A172 (cell line): ENCODE data around the gene SALL3. TPM values are rescaled to one million over a fixed set of nuclear protein-coding genes. Genes with fewer than 3 reads are reported as not detected.
"Not testable (repeated sequence)": the region's sequence is repeated elsewhere in the genome, so short reads cannot be mapped to it uniquely, and the experiment has no call there.

Experiments used
- DNase-seq: peaks from one replicate; pipeline ENCODE4 v3.0.0-alpha.2; 2015; ENCODE audit warnings: low spot score
- total RNA-seq: library from RNA; depleted of rRNA; stranded (reverse); fragments of >200 nt; shearing (Covaris generic); gene quantifications from 2 replicates; pipeline ENCODE4 v1.2.3, GENCODE V29; 2014; rRNA removed

The SALL3 gene
- not detected in 2 replicates for total RNA-seq

GRCh38 chr18:78979730-78980278, at the start of gene SALL3:
Gene SALL3, plus strand, starts transcription at chr18:78979818. Its CDS starts 457 bp downstream, at chr18:78980275.
- no peak for DNase-seq

DNA sequence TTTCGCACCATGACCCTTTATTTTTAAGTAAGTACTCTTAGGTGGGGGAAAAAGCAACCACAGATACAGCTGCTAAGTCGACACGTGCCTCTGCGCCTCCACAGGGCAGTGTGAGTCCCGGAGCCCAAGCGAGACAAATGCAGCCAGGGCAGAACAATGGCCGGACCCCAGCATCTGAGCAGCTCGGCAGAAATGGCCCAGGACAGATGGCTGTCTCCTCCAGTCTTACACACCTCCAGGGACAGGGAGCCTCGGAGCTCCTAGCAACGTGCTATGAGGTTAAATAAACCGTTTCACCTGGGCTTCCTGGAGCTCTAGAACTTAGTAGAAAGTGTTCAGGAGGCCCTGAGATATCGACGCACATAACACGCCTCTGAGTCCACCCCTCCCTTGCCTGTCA, 47.3 kb upstream of the SALL3 start:
- no peak for DNase-seq

DNA sequence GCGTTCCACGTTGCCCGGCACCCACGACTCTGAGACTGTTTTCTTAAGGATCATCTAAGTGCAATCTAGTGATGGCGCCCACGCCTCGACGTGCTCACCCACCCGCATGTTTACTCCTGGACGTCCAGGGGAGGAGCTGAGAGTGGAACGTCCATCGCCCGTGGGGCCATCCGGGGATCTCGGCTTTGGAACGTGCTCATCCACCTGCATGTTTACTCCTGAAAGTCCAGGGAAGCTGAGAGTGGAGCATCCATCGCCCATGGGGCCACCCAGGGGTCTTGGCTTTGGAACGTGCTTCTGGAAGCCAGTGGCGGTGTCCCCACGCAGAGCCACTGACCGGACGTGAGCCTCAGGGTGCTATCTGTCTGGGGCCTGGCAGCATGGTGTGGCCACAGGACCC, 45.6 kb upstream of the SALL3 start:
- DNase-seq, result no peak

DNA sequence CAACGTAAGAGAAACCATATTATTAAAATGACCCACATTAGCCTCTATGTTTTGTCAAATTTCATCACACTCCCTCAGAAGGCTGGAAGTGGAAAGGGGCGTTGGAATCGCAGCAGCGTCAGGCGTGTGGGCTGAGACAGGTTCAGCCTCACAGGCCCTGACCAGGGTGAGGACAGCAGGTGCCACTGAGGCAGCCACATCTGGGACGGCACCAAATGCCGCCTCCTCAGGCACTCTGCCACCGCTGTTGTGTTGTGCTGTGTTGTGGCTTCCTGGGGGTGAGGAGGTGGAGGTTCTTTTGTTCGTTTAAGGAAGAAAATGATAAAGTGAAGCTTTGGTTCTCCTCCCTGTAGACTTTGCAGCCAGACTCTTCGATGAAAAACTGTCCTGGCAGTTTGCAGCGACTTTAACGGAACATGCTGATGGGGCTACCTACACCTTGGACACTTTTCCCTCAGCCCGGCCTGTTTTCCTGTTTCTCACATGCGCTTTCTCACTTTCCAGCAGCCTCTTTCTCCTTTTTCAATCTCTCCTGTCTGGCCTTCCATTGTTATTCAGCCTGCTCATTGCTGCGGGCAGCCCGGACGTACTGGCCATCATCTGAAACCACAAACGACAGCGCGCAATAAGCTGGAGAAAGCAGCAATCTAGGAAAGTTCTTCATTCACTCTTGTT, 44.9 kb upstream of the SALL3 start:
- DNase-seq, result no peak

DNA sequence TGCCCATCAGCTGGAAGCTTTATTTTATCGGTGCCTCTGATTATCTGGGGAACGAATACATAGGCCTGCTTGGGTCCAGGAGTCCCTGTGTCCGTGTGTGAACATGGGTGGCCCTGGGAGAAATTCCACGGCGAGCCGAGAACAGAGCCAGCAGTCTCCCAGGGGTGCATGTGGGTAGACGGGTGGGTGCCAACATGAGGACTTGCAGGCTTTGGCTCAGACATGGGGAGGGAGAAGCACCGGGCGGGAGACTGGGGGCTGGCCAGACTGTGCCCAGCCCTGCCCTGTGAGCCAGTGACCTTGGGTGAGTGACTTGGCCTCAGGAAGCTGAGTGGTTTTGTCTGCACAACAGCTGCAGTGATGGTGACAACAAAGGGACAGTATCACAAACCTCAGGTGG, 44.2 kb upstream of the SALL3 start:
- no peak for DNase-seq

DNA sequence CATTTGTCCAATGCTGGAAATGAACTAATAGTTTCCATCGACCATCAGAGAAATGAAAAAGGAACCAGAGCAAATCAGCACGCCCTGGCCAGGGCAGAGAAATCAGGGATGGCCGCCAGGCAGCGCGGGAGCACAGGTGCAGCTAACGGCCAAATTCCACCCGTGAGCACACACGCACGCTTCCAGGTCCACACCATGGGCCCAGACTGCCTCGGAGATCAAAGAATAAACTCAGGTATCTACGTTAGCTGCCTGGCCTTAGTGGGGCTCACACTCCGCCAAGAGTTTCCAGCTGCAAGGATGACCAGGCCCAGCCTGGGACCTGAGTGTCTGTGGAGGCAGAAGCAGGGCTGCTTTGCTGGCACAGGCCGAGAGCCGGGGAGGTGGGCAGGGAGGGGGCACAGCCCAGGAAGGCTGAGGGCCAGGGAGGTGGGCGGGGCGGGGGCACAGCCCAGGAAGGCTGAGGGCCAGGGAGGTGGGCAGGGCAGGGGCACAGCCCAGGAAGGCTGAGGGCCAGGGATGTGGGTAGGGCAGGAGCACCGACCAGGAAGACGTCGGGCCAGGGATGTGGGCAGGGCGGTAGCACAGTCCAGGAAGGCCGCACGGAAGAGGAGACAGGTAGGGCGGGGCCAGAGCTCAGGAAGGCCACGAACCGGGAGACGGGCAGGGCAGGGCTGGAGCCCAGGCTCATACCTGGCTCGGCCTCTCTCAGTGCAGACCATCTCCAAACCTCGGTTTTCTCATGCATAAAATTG, 43.2 kb upstream of the SALL3 start:
- DNase-seq, result no peak

DNA sequence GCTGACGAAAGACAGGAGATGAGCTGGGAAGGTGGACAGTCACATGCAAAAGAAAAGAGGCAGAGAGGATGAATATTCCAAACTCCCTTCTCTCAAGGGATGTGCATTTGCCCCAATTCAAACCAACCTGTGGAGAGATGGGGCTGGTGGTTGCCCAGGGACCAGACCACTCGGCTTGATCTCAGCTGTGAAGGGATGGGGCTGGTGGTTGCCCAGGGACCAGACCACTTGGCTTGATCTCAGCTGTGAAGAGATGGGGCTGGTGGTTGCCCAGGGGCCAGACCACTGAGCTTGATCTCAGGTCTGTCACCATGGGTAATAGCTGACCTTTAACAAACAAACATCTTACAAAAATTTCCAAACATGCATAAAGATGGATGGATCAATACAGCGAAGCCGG, 42.5 kb upstream of the SALL3 start:
- no peak for DNase-seq

DNA sequence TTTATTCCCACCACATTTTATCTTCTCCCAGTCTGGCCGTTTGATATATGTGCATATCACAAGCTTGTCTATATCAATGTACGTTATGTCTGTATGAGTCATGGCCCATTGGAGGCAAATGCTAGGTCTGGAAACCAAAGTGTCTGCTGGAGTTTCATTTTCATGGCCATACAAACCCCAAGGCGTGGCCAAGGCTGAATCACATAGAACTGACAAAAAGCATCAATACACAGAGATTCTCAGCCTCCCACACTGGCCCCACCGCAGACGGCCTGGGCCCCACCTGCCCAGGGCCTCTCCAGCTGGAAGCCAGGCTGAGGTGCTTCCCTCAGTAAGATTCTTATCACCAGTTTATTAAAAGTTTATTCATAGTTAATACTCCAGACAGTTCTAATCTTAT, 40.5 kb upstream of the SALL3 start:
- DNase-seq, result peak; percentile 16

GRCh38 chr18:78939734-78940494, 39.7 kb upstream of the SALL3 start:
- DNase-seq, result no peak

DNA sequence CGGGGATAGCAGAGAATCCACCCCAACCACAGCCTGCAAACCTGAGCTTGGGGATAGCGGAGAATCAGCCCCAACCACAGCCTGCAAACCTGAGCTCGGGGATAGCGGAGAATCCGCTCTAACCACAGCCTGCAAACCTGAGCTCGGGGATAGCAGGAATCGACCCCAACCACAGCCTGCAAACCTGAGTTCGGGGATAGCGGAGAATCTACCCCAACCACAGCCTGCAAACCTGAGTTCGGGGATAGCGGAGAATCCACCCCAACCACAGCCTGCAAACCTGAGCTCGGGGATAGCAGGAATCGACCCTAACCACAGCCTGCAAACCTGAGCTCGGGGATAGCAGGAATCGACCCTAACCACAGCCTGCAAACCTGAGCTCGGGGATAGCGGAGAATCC, 37.4 kb upstream of the SALL3 start:
- not testable (repeated sequence) for DNase-seq

- no peak for DNase-seq
Measured at GRCh38 chr18:78945628-78946027, 34.0 kb upstream of the SALL3 start.

DNA sequence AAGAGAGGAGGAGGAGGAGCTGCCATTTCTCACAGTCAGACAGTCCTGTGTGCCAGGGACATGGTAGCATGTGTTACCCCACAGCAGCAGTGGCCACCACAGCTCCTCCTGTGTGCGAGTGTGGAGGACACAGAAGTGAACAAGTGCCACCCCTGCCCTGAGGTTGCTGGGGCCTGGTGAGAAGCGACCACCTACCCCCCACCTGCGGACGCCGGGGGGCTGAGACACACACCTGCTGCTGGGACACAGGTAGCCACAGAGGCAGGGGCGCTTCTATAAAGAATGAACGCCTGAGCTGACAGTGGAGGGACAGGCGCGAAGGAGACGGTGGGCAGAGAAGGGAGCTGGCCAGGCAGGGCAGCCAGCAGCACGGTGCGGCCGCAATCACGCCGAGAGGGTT, 32.3 kb upstream of the SALL3 start:
- no peak for DNase-seq

GRCh38 chr18:78948221-78948620, 31.4 kb upstream of the SALL3 start:
- DNase-seq, result no peak

- DNase-seq, result no peak
Measured at GRCh38 chr18:78948707-78949106, 30.9 kb upstream of the SALL3 start.

DNA sequence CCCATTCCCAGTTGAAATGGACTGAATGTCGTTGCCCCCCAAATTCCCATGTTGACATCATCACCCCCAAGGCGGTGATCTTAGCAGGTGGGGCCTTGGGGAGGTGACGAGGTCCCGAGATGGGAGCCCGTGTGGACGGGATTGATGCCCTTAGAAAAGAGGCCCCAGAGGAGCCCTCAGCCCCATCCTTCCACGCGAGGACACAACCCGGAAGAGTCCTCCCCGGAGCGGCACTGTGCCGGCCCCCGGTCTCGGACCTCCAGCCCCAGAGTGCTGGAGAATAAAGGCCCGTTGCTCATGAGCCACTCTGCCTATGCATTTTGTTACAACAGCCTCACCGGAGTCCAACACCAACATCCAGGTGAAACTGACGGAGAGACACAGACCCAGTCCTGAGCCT, 30.4 kb upstream of the SALL3 start:
- DNase-seq, result no peak

- DNase-seq, result no peak
Measured at GRCh38 chr18:78950386-78950785, 29.2 kb upstream of the SALL3 start.

DNA sequence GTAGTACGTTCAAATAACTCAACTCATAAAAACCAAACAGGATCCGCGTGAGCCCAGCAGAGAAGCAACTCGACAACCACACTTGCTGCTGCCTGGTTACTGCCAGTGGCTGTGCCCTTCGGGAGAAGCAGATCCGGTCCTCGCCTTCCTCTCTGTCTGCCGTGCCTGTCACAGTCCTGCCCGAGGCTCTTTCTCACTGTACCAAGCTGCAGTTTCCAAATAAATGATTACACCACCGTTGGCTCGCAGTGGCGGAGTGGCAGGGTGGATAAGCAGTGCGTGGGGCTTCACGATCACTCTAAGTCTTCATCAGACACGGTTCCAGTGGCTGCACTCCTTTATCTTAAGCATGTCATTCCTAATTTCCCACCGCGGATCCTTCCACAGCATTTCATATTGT, 26.1 kb upstream of the SALL3 start:
- DNase-seq, result no peak

- no peak for DNase-seq
Measured at GRCh38 chr18:78955051-78955450, 24.6 kb upstream of the SALL3 start.

DNA sequence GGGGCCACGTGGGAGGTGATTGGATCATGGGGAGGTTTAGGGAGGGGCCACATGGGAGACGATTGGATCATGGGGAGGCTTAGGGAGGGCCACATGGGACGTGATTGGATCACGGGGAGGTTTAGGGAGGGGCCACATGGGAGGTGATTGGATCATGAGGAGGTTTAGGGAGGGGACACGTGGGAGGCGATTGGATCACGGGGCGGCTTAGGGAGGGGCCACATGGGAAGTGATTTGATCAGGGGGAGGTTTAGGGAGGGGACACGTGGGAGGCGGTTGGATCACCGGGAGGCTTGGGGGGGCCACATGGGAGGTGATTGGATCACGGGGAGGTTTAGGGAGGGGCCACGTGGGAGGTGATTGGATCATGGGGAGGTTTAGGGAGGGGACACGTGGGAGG, 22.5 kb upstream of the SALL3 start:
- DNase-seq, result no peak

DNA sequence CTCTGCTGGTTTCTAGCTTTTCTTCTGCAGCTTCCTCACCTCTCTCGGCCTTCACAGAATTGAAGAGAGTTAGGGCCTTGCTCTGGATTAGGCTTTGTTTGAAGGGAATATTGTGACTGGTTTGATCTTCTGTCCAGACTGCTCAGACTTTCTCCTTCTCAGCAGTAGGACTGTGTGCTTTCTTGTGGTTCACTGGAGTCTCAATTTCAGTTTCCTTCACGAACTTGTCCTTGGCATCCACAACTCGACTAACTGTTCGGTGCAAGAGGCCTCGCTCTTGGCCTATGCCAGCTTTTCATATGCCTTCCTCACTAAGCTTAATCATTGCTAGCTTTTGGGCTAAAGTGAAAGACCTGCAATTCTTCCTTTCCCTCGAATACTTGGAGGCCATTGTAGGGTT, 18.9 kb upstream of the SALL3 start:
- no peak for DNase-seq

- no peak for DNase-seq
Measured at GRCh38 chr18:78962098-78962497, 17.5 kb upstream of the SALL3 start.

- not testable (repeated sequence) for DNase-seq
Measured at GRCh38 chr18:78964727-78965126, 14.9 kb upstream of the SALL3 start.
